Activated CD8-positive, alpha-beta T cell treated with anti-CD3 and anti-CD28 coated beads for 36 hours (primary cell): ENCODE data around the gene MAPK12. TPM values are rescaled to one million over a fixed set of nuclear protein-coding genes. Genes with fewer than 3 reads are reported as not detected.

Experiments
- ATAC-seq: fragments of 200-7000 bp; cut with Tn5 transposase; one replicate; pipeline ENCODE4 v1.10.0; 2021; ENCODE audit warnings: mild to moderate bottlenecking, moderate library complexity
- CTCF ChIA-PET: fragments of 350-600 bp; sonication (Branson Sonifier 250); formaldehyde crosslinking; loops from one replicate; lab custom pipeline; 2021; ENCODE audit warnings: antibody characterized with exemption; lab: Charles Lee
- POLR2A ChIA-PET: fragments of 350-600 bp; sonication (Branson Sonifier 250); formaldehyde crosslinking; loops from one replicate; lab custom pipeline; 2021; ENCODE audit warnings: antibody characterized with exemption; lab: Charles Lee
- DNase-seq: peaks from one replicate; pipeline ENCODE4 v3.0.0-alpha.2; 2020
- H3K27ac Mint-ChIP-seq: one replicate; pipeline ENCODE4 v1.8.0; 2021; ENCODE audit warnings: mild to moderate bottlenecking, mixed read lengths
- H3K27me3 Mint-ChIP-seq: one replicate; pipeline ENCODE4 v1.8.0; 2021; ENCODE audit warnings: mixed read lengths
- H3K36me3 Mint-ChIP-seq: one replicate; pipeline ENCODE4 v1.8.0; 2021; ENCODE audit warnings: low read depth, mixed read lengths
- H3K4me1 Mint-ChIP-seq: one replicate; pipeline ENCODE4 v1.8.0; 2021; ENCODE audit warnings: low read depth, mixed read lengths
- H3K4me3 Mint-ChIP-seq: one replicate; pipeline ENCODE4 v1.8.0; 2021; ENCODE audit warnings: mild to moderate bottlenecking, moderate library complexity, mixed read lengths
- H3K9me3 Mint-ChIP-seq: one replicate; pipeline ENCODE4 v1.8.0; 2021; ENCODE audit warnings: mixed read lengths
- CTCF ChIP-seq: fragments of 200-600 bp; IDR thresholded peaks from one replicate; pipeline ENCODE4 v1.8.0; 2022; ENCODE audit warnings: antibody characterized with exemption, mild to moderate bottlenecking
- intact Hi-C: fragments of 100-400 bp; cut with micrococcal nuclease; formaldehyde crosslinking; loops from one replicate; pipeline ENCODE4 v1.10.0; 2022
- total RNA-seq, 2 experiments: library from RNA; stranded (reverse); gene quantifications; one replicate each; pipeline ENCODE4 v1.2.3, GENCODE V29; 2021

Gene MAPK12
- total RNA-seq, 2 experiments from 2014 or later = 7.9 to 9.2 TPM

GRCh38 chr22:50285568-50286229, 24.2 kb upstream of the MAPK12 start:
- intact Hi-C loops = no loop called here
- no peak overlapping the region for H3K27ac Mint-ChIP-seq
- no peaks in the 10 kb centered on the region for H3K4me1 Mint-ChIP-seq
- H3K4me3 Mint-ChIP-seq = no peak overlapping the region
- POLR2A ChIA-PET = no interaction called here
- CTCF ChIA-PET = no interaction called here
- no peak for DNase-seq
- no peak for TF ChIP-seq CTCF
- ATAC-seq = no peak
- H3K36me3 Mint-ChIP-seq = peaks cover under 1% of the 10 kb centered on the region
- no peaks in the 10 kb centered on the region for H3K9me3 Mint-ChIP-seq
- no peaks in the 10 kb centered on the region for H3K27me3 Mint-ChIP-seq

GRCh38 chr22:50284479-50284878, 23.0 kb upstream of the MAPK12 start:
- DNase-seq (no peak), ATAC-seq (no peak)
- Mint-ChIP-seq H3K27ac (no peak overlapping the region), H3K4me1 (no peaks in the 10 kb centered on the region), H3K36me3 (peaks cover 2% of the 10 kb centered on the region), H3K9me3 (no peaks in the 10 kb centered on the region), H3K27me3 (no peaks in the 10 kb centered on the region), H3K4me3 (no peak overlapping the region)
- TF ChIP-seq CTCF = no peak
- POLR2A ChIA-PET = no interaction called here
- intact Hi-C loops = no loop called here
- CTCF ChIA-PET = no interaction called here

GRCh38 chr22:50283821-50284220, 22.3 kb upstream of the MAPK12 start:
- peaks cover 2% of the 10 kb centered on the region for H3K36me3 Mint-ChIP-seq
- ATAC-seq (no peak), DNase-seq (no peak)
- CTCF ChIA-PET = no interaction called here
- H3K27ac Mint-ChIP-seq = no peak overlapping the region
- intact Hi-C loops = no loop called here
- H3K9me3 Mint-ChIP-seq = no peaks in the 10 kb centered on the region
- no peak overlapping the region for H3K4me3 Mint-ChIP-seq
- H3K27me3 Mint-ChIP-seq = no peaks in the 10 kb centered on the region
- H3K4me1 Mint-ChIP-seq = no peaks in the 10 kb centered on the region
- POLR2A ChIA-PET = no interaction called here
- no peak for TF ChIP-seq CTCF

- no peak overlapping the region for H3K4me3 Mint-ChIP-seq
- no peaks in the 10 kb centered on the region for H3K9me3 Mint-ChIP-seq
- H3K27ac Mint-ChIP-seq = no peak overlapping the region
- ChIA-PET POLR2A (no interaction called here), CTCF (no interaction called here)
- H3K4me1 Mint-ChIP-seq = no peaks in the 10 kb centered on the region
- DNase-seq (no peak), ATAC-seq (no peak)
- TF ChIP-seq CTCF = no peak
- no peaks in the 10 kb centered on the region for H3K27me3 Mint-ChIP-seq
- peaks cover 2% of the 10 kb centered on the region for H3K36me3 Mint-ChIP-seq
- intact Hi-C loops = no loop called here
These were observed 21.1 kb upstream of the MAPK12 start for GRCh38 chr22:50282361-50283155.

GRCh38 chr22:50281957-50282356, 20.5 kb upstream of the MAPK12 start:
- Mint-ChIP-seq H3K27ac (no peak overlapping the region), H3K4me1 (no peaks in the 10 kb centered on the region), H3K4me3 (no peak overlapping the region), H3K36me3 (peaks cover 2% of the 10 kb centered on the region), H3K9me3 (no peaks in the 10 kb centered on the region), H3K27me3 (no peaks in the 10 kb centered on the region)
- TF ChIP-seq CTCF = no peak
- ChIA-PET CTCF (no interaction called here), POLR2A (no interaction called here)
- intact Hi-C loops = no loop called here
- ATAC-seq (no peak), DNase-seq (no peak)
